ENCODE measurements around the gene LRRC9. TPM values are rescaled to one million over a fixed set of nuclear protein-coding genes. Genes with fewer than 3 reads are reported as not detected.
A peak's percentile ranks its signal among the peaks of the same experiment; 100 is the strongest.
"Not testable (repeated sequence)": the region's sequence is repeated elsewhere in the genome, so short reads cannot be mapped to it uniquely, and the experiment has no call there.

LRRC9 gene
- total RNA-seq, 1 donor from 2014 or later, result 3.7 TPM

- Mint-ChIP-seq H3K36me3 (ENCODE audit: insufficient read depth) (no peaks in the 10 kb centered on the region), H3K9me3 (ENCODE audit: low read depth) (no peaks in the 10 kb centered on the region), H3K27me3 (no peaks in the 10 kb centered on the region), H3K4me3 (ENCODE audit: low read depth) (no peak overlapping the region), H3K4me1 (ENCODE audit: low read depth) (no peaks in the 10 kb centered on the region), H3K27ac (no peak overlapping the region)
- no peak for DNase-seq (ENCODE audit: low spot score, unreplicated experiment)
- TF ChIP-seq CTCF (IDR thresholded peaks at IDR 0.05; ENCODE audit: unreplicated experiment), result no peak
Measured at GRCh38 chr14:59926534-59926933, 6.6 kb downstream of the LRRC9 start.

- Mint-ChIP-seq H3K27ac (no peak overlapping the region), H3K9me3 (ENCODE audit: low read depth) (no peaks in the 10 kb centered on the region), H3K4me3 (ENCODE audit: low read depth) (no peak overlapping the region), H3K27me3 (no peaks in the 10 kb centered on the region), H3K4me1 (ENCODE audit: low read depth) (no peaks in the 10 kb centered on the region), H3K36me3 (ENCODE audit: insufficient read depth) (no peaks in the 10 kb centered on the region)
- no peak for TF ChIP-seq CTCF (IDR thresholded peaks at IDR 0.05; ENCODE audit: unreplicated experiment)
- no peak for DNase-seq (ENCODE audit: low spot score, unreplicated experiment)
Measured at GRCh38 chr14:59931237-59931636, 11.3 kb downstream of the LRRC9 start.

- Mint-ChIP-seq H3K27ac (no peak overlapping the region), H3K9me3 (ENCODE audit: low read depth) (no peaks in the 10 kb centered on the region), H3K27me3 (no peaks in the 10 kb centered on the region), H3K36me3 (ENCODE audit: insufficient read depth) (no peaks in the 10 kb centered on the region), H3K4me3 (ENCODE audit: low read depth) (no peak overlapping the region), H3K4me1 (ENCODE audit: low read depth) (no peaks in the 10 kb centered on the region)
- no peak for DNase-seq (ENCODE audit: low spot score, unreplicated experiment)
- TF ChIP-seq CTCF (IDR thresholded peaks at IDR 0.05; ENCODE audit: unreplicated experiment), result no peak
Measured at GRCh38 chr14:59936145-59936544, 16.2 kb downstream of the LRRC9 start.

GRCh38 chr14:59939828-59940227 lies 19.9 kb downstream of the LRRC9 start:
- DNase-seq (ENCODE audit: low spot score, unreplicated experiment), result no peak
- Mint-ChIP-seq H3K4me3 (ENCODE audit: low read depth) (no peak overlapping the region), H3K36me3 (ENCODE audit: insufficient read depth) (peaks cover 2% of the 10 kb centered on the region), H3K9me3 (ENCODE audit: low read depth) (no peaks in the 10 kb centered on the region), H3K27ac (no peak overlapping the region), H3K27me3 (no peaks in the 10 kb centered on the region), H3K4me1 (ENCODE audit: low read depth) (no peaks in the 10 kb centered on the region)
- TF ChIP-seq CTCF (IDR thresholded peaks at IDR 0.05; ENCODE audit: unreplicated experiment), result no peak

- not testable (repeated sequence) for DNase-seq (ENCODE audit: low spot score, unreplicated experiment); H3K27me3 Mint-ChIP-seq; H3K27ac Mint-ChIP-seq; H3K4me3 Mint-ChIP-seq (ENCODE audit: low read depth); H3K4me1 Mint-ChIP-seq (ENCODE audit: low read depth); H3K36me3 Mint-ChIP-seq (ENCODE audit: insufficient read depth); H3K9me3 Mint-ChIP-seq (ENCODE audit: low read depth)
Measured at GRCh38 chr14:59942296-59942862, 22.4 kb downstream of the LRRC9 start.

- no peaks in the 10 kb centered on the region for H3K9me3 Mint-ChIP-seq (ENCODE audit: low read depth)
- H3K27me3 Mint-ChIP-seq, result no peaks in the 10 kb centered on the region
- no peak overlapping the region for H3K27ac Mint-ChIP-seq
- DNase-seq (ENCODE audit: low spot score, unreplicated experiment), result no peak
- no peak overlapping the region for H3K4me3 Mint-ChIP-seq (ENCODE audit: low read depth)
- no peak for TF ChIP-seq CTCF (IDR thresholded peaks at IDR 0.05; ENCODE audit: unreplicated experiment)
- no peaks in the 10 kb centered on the region for H3K4me1 Mint-ChIP-seq (ENCODE audit: low read depth)
- peaks cover 3% of the 10 kb centered on the region for H3K36me3 Mint-ChIP-seq (ENCODE audit: insufficient read depth)
Measured at GRCh38 chr14:59944909-59945308, 25.0 kb downstream of the LRRC9 start.

- Mint-ChIP-seq H3K4me3 (ENCODE audit: low read depth) (peak overlapping the region; percentile 70), H3K9me3 (ENCODE audit: low read depth) (peaks cover 40% of the 10 kb centered on the region), H3K36me3 (ENCODE audit: insufficient read depth) (peaks cover 30% of the 10 kb centered on the region), H3K27ac (peak overlapping the region; percentile 86)
- not testable (repeated sequence) for H3K4me1 Mint-ChIP-seq (ENCODE audit: low read depth); H3K27me3 Mint-ChIP-seq; DNase-seq (ENCODE audit: low spot score, unreplicated experiment)
Measured at GRCh38 chr14:59952141-59952540, 32.2 kb downstream of the LRRC9 start.

GRCh38 chr14:59957890-59958289 lies 37.9 kb downstream of the LRRC9 start:
- H3K4me1 Mint-ChIP-seq (ENCODE audit: low read depth); H3K27ac Mint-ChIP-seq; H3K4me3 Mint-ChIP-seq (ENCODE audit: low read depth); H3K27me3 Mint-ChIP-seq; DNase-seq (ENCODE audit: low spot score, unreplicated experiment): not testable (repeated sequence)
- Mint-ChIP-seq H3K36me3 (ENCODE audit: insufficient read depth) (peaks cover 40% of the 10 kb centered on the region), H3K9me3 (ENCODE audit: low read depth) (peaks cover 50% of the 10 kb centered on the region)
